Ramos (cell line): ENCODE measurements around the gene FHAD1.

Experiments used
- in situ Hi-C: fragments of 300-500 bp; cut with MboI; formaldehyde crosslinking; loops from one replicate; pipeline ENCODE4 v1.14.3; 2022; ENCODE audit warnings: low sequenced_read_pairs; ENCODE audit not compliant: unreplicated experiment

The FHAD1 gene

DNA sequence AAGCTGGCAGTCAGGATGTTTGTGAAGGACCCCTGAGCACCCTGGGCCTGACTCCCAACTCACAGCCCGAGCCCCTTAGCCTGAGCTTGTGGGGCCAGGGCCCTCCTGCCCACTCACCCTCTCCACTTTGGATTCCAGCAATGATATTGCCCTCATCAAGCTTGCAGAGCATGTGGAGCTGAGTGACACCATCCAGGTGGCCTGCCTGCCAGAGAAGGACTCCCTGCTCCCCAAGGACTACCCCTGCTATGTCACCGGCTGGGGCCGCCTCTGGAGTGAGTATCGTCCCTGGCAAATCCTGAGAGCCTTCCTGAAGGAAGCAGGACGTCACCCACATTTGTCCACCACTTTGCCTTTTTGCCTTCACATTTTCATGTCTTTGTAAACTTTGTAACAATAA lies 196.3 kb downstream of the FHAD1 start:
- in situ Hi-C loops = loop anchor here (25.0 kb wide), 1 partner anchor 306 kb away; no protein-coding TSS in a partner anchor

DNA sequence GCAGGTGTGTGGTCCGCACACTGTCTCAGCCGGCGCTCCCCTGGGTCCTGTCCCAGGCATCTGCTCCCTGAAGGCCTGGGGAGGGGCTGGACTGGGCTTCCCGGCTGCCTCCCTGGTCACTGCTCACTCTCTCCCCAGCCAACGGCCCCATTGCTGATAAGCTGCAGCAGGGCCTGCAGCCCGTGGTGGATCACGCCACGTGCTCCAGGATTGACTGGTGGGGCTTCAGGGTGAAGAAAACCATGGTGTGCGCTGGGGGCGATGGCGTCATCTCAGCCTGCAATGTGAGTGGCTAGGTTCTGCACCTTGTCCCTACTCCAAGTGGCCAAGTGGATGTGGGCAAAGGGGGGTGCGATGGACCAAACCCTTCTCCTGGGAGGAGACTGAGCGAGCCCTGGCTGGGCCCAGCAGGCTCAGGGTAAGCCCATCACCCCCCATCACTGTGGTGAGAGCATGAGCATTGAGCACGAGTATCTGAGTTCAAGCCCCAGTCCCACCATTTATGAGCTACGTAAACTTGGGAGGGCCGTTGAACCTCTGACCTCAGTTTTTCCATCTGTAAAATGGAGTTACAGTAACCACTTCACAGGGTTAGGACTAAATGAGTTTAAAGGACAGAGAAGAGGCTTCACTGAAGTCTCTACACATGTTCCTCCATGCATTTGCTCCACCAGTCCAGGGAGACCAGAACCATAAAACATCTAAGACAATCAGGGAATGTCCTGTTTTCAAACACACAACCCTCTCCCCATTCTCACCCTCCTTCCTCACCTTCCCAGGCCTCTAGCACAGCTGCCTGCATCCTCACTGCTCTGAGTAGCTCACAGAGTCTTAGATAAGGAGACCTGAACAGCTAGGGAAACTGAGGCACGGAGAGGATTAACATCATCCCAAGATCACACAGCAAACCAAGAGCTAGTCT lies 197.7 kb downstream of the FHAD1 start:
- in situ Hi-C loops = loop anchor here (25.0 kb wide), 1 partner anchor 307 kb away; no protein-coding TSS in a partner anchor

DNA sequence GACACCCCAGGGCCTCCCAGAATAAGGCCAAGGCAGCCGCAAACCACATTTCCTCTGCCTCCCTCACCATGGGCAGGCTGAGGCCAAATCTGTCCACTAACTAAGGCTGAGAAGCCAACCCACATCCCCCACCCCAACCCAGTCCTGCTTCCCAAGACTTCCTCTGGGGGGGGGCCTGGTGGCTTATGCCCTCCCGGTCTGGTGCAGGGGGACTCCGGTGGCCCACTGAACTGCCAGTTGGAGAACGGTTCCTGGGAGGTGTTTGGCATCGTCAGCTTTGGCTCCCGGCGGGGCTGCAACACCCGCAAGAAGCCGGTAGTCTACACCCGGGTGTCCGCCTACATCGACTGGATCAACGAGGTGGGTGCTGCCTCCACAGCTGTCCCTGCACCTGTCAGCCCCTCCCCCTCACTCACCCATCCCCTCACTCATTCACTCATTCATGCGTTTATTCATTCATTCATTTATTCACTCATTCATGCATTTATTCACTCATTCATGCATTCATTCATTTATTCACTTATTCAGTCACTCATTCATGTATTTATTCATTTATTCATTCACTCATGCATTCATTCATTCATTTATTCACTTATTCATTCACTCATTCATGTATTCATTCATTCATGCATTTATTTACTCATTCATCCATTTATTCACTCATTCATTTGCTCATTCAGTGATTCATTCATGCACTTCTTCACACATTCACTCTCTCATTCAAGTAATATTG lies 198.5 kb downstream of the FHAD1 start:
- in situ Hi-C loops = loop anchor here (25.0 kb wide), 1 partner anchor 308 kb away; no protein-coding TSS in a partner anchor

DNA sequence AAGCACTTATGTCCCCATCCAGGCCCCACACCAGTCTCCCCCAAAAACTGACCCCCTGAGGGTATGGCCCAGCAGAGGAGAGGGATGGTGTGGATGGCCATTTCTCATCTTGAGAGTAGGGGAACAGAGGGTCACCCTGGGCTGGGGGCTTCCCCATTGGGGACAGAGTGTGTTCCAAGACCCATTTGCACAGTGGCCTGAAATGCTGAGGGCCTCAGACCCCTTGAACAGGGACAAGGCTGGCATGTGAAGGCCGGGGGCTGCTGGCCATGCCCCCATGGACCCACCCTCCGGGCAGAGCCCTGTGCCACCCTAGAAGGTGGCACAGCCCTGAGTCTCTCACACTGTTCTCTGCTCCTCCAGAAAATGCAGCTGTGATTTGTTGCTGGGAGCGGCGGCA lies 199.2 kb downstream of the FHAD1 start:
- in situ Hi-C loops = loop anchor here (25.0 kb wide), 1 partner anchor 309 kb away; no protein-coding TSS in a partner anchor
